Measurements from ENCODE around the gene GTF2A1. TPM values are rescaled to one million over a fixed set of nuclear protein-coding genes. Genes with fewer than 3 reads are reported as not detected.
A peak's percentile ranks its signal among the peaks of the same experiment; 100 is the strongest.

The GTF2A1 gene
- total and polyA plus RNA-seq, 4 donors, result 4.5 to 40.8 (median 16.7) TPM

DNA sequence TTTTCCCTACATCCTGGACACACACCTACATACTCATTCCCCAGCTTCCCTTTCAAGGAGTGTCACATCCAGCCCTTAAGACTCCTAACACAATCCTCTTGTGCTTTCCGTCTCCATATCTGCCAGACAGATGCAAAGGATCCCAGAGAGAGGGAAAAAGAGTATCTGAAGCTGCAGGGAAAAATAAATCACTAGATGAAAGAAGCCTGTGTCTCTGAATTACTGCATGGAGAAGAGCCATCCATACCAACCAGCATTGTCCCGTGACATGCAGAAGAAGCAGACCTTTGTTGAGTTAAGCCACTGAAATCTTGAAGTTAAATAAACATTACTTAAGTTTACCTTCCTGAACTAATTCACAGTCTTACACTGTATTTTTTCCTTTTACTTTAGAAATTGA, 54.6 kb downstream of the GTF2A1 start:
- ATAC-seq (ENCODE audit: insufficient read depth, low FRiP score), result no peak
- H3K27ac ChIP-seq (ENCODE audit: low read depth in 1 of 2, low read length in 1 of 2), result no peak overlapping the region
- WGBS, 2 donors, result 78 to 83% methylated on average over 2 of the region's 2 CpGs

DNA sequence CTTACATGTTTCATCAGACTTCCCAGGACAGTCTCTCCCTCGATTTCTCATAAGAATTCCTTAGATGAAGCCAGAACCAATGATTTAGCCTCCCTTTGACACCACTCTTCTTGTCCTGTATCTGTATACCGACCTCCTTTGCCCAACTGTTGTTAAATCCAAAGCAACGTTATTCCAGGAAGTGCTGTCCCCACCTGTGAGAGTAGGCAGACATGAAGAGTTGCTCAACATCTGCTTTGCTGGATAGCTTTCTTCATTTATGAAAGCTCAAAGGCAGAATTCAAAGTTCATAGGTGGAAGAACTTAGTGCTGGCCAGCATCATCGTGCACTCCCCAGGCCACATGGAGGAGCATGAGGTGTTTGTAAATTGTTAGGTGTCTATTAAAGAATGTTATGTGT, 55.6 kb downstream of the GTF2A1 start:
- H3K4me3 ChIP-seq, result no peak overlapping the region
- peaks cover 0 to 7% (median 2%) of the 10 kb centered on the region in 5 donors for H3K4me1 ChIP-seq (ENCODE audit: control insufficient read depth in 5 of 5, insufficient read depth in 5 of 5, low read length in 5 of 5)
- TF ChIP-seq CTCF (IDR thresholded peaks at IDR 0.05; ENCODE audit: control extremely low read depth, extremely low read depth), result no peak
- no peak overlapping the region for H3K9ac ChIP-seq (ENCODE audit: insufficient read depth in 1 of 2, low read length in 2 of 2)
- no peak for ATAC-seq (ENCODE audit: insufficient read depth, low FRiP score)
- no peaks in the 10 kb centered on the region for H3K9me3 ChIP-seq (ENCODE audit: control insufficient read depth in 4 of 4, insufficient read depth in 3 of 4, low read length in 3 of 4)
- DNase-seq, result no peak
- H3K36me3 ChIP-seq (ENCODE audit: control insufficient read depth in 4 of 4, insufficient read depth in 4 of 4, low read length in 4 of 4), result no peaks in the 10 kb centered on the region
- H3K27ac ChIP-seq (ENCODE audit: low read depth in 1 of 2, low read length in 1 of 2), result no peak overlapping the region
- no peaks in the 10 kb centered on the region for H3K27me3 ChIP-seq (ENCODE audit: control insufficient read depth in 3 of 3, insufficient read depth in 3 of 3, low read length in 2 of 3)
- 47 to 63% methylated on average over 4 of the region's 4 CpGs for WGBS, 2 donors

More for the DNA sequence above, 54.6 kb downstream of the GTF2A1 start:
- H3K27me3 ChIP-seq (ENCODE audit: control insufficient read depth in 3 of 3, insufficient read depth in 3 of 3, low read length in 2 of 3), result no peaks in the 10 kb centered on the region
- no peak overlapping the region for H3K9ac ChIP-seq (ENCODE audit: insufficient read depth in 1 of 2, low read length in 2 of 2)
- DNase-seq, result no peak
- peaks cover 0 to 7% (median 2%) of the 10 kb centered on the region in 5 donors for H3K4me1 ChIP-seq (ENCODE audit: control insufficient read depth in 5 of 5, insufficient read depth in 5 of 5, low read length in 5 of 5)
- H3K36me3 ChIP-seq (ENCODE audit: control insufficient read depth in 4 of 4, insufficient read depth in 4 of 4, low read length in 4 of 4), result no peaks in the 10 kb centered on the region
- H3K4me3 ChIP-seq, result no peak overlapping the region
- TF ChIP-seq CTCF (IDR thresholded peaks at IDR 0.05; ENCODE audit: control extremely low read depth, extremely low read depth), result no peak
- no peaks in the 10 kb centered on the region for H3K9me3 ChIP-seq (ENCODE audit: control insufficient read depth in 4 of 4, insufficient read depth in 3 of 4, low read length in 3 of 4)

- H3K27me3 ChIP-seq (ENCODE audit: control insufficient read depth in 3 of 3, insufficient read depth in 3 of 3, low read length in 2 of 3), result no peaks in the 10 kb centered on the region
- peak; percentile 35 for TF ChIP-seq CTCF (IDR thresholded peaks at IDR 0.05; ENCODE audit: control extremely low read depth, extremely low read depth)
- ATAC-seq (ENCODE audit: insufficient read depth, low FRiP score), result peak; percentile 90
- H3K27ac ChIP-seq (ENCODE audit: low read depth in 1 of 2, low read length in 1 of 2), result no peak overlapping the region
- H3K4me3 ChIP-seq, result no peak overlapping the region
- H3K4me1 ChIP-seq (ENCODE audit: control insufficient read depth in 5 of 5, insufficient read depth in 5 of 5, low read length in 5 of 5), result peaks cover 0 to 2% (median 0%) of the 10 kb centered on the region in 5 donors
- DNase-seq, result peak; percentile 26 to 59 (median 27)
- 12 to 13% methylated on average over 1 of the region's 1 CpG for WGBS, 2 donors
- no peak overlapping the region for H3K9ac ChIP-seq (ENCODE audit: insufficient read depth in 1 of 2, low read length in 2 of 2)
- no peaks in the 10 kb centered on the region for H3K36me3 ChIP-seq (ENCODE audit: control insufficient read depth in 4 of 4, insufficient read depth in 4 of 4, low read length in 4 of 4)
- peaks cover 0 to 2% (median 0%) of the 10 kb centered on the region in 4 donors for H3K9me3 ChIP-seq (ENCODE audit: control insufficient read depth in 4 of 4, insufficient read depth in 3 of 4, low read length in 3 of 4)
Observed at GRCh38 chr14:81164167-81164774, 56.5 kb downstream of the GTF2A1 start.

DNA sequence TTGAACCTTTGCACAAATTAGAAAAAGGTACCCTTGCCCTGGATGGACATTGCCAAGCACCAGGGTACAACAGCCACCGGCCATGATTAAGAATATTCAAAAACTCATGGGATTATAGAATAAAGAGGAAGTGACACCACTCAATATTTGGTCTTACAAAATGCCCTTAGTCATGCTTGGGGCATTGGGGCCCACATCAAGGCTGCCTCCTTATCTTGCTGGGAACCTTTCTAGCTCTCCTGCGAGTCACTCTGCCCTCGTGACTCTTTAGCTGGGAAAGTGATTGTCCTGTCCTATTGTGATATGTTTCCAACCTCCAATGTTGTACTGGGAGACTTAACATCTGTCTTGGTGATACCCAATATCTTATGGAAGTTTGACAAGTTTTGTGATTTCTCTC, 57.8 kb downstream of the GTF2A1 start:
- no peak overlapping the region for H3K9ac ChIP-seq (ENCODE audit: insufficient read depth in 1 of 2, low read length in 2 of 2)
- WGBS, 2 donors, result 26 to 63% methylated on average over 3 of the region's 3 CpGs
- H3K27ac ChIP-seq (ENCODE audit: low read depth in 1 of 2, low read length in 1 of 2), result no peak overlapping the region
- no peaks in the 10 kb centered on the region for H3K36me3 ChIP-seq (ENCODE audit: control insufficient read depth in 4 of 4, insufficient read depth in 4 of 4, low read length in 4 of 4)
- ATAC-seq (ENCODE audit: insufficient read depth, low FRiP score) (no peak), DNase-seq (no peak)
- peaks cover 0 to 2% (median 0%) of the 10 kb centered on the region in 5 donors for H3K4me1 ChIP-seq (ENCODE audit: control insufficient read depth in 5 of 5, insufficient read depth in 5 of 5, low read length in 5 of 5)
- H3K9me3 ChIP-seq (ENCODE audit: control insufficient read depth in 4 of 4, insufficient read depth in 3 of 4, low read length in 3 of 4), result peaks cover 0 to 2% (median 0%) of the 10 kb centered on the region in 4 donors
- H3K27me3 ChIP-seq (ENCODE audit: control insufficient read depth in 3 of 3, insufficient read depth in 3 of 3, low read length in 2 of 3), result no peaks in the 10 kb centered on the region
- no peak for TF ChIP-seq CTCF (IDR thresholded peaks at IDR 0.05; ENCODE audit: control extremely low read depth, extremely low read depth)
- H3K4me3 ChIP-seq, result no peak overlapping the region

Measured in lung (tissue), 12 donors.